Motor neuron (in vitro differentiated cells): ENCODE results near the gene CTSC. TPM values are rescaled to one million over a fixed set of nuclear protein-coding genes. Genes with fewer than 3 reads are reported as not detected.
"Not testable (repeated sequence)": the region's sequence is repeated elsewhere in the genome, so short reads cannot be mapped to it uniquely, and the experiment has no call there.

Experiments
- ATAC-seq, 8 experiments: fragments of 200-7000 bp; cut with Tn5 transposase; replicated peaks in 6 of 8; 2 replicates each; pipeline ENCODE4 v1.8.0; 2021; ENCODE audit warnings: mild to moderate bottlenecking in 8 of 8, moderate library complexity in 8 of 8
- H3K27ac ChIP-seq, 2 donors: fragments of 250-450 bp; sonication (Bioruptor Pico); 2 replicates each; pipeline ENCODE4 v1.9.0; 2021; ENCODE audit warnings: antibody characterized with exemption in 2 of 2, mild to moderate bottlenecking in 2 of 2, moderate library complexity in 1 of 2
- H3K4me1 ChIP-seq, 2 donors: fragments of 250-450 bp; sonication (Bioruptor Pico); replicated peaks in 1 of 2; 2 replicates each; pipeline ENCODE4 v1.6.1; 2021; ENCODE audit warnings: antibody characterized with exemption in 2 of 2, mild to moderate bottlenecking in 2 of 2, moderate library complexity in 1 of 2
- H3K4me3 ChIP-seq, 5 donors: fragments of 250-450 bp; sonication (Bioruptor Pico); 2 replicates each; pipeline ENCODE4 v1.9.0; 2021; ENCODE audit warnings: antibody characterized with exemption in 5 of 5, mild to moderate bottlenecking in 5 of 5, moderate library complexity in 4 of 5
- WGBS, 10 experiments: fragments of 450-650 bp; shearing (Covaris generic); methylation state at CpG; one replicate each; pipeline ENCODE4 v1.0.0; 2022; 5-methylcytosine and 5-hydroxymethylcytosine counted together
- in situ Hi-C, 9 experiments: fragments of 400-800 bp; cut with MboI; loops; one replicate each; pipeline ENCODE4 v1.15.0; 2021; ENCODE audit warnings: low sequenced_read_pairs in 9 of 9, low pct_unique_long_range_greater_than_20kb in 2 of 9; ENCODE audit not compliant: unreplicated experiment in 9 of 9
- total RNA-seq, 8 experiments: library from RNA; unstranded; fragments of 300-600 nt; gene quantifications; 2 replicates each; pipeline versions ENCODE4 v1.2.3 to v1.2.4, GENCODE V29; 2022

Gene CTSC
- total RNA-seq, 8 experiments from 2014 or later, result 7.2 to 199 (median 32.4) TPM

DNA sequence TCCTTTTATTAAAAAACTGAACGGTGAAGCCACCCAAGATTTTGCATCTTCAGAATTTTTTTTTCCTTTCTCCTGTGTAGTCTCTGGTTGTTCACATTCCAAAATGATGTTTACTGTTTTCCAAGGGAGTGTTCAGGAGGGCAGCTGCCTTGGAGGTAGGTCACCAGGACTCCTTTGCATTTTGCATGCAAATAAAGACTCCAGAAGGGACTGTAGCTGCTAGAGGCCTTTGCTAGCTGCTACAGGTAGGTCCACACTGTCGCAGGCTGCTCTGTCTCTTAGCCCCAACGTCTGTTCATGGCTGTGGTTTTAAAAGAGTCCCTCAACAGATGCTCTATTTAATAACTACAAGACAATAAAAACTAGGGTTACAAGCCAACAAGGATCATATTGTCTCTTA is 11.4 kb downstream of the CTSC start:
- H3K4me3 ChIP-seq, result no peak overlapping the region
- peaks cover 0 to 4% of the 10 kb centered on the region in 2 donors for H3K4me1 ChIP-seq
- H3K27ac ChIP-seq, result no peak overlapping the region
- in situ Hi-C loops, result no loop called here
- ATAC-seq, result peak in 3 of 8 experiments; percentile 25 to 79 (median 70)
- 22 to 100% (median 57%) methylated on average over 1 to 3 of the region's 3 CpGs for WGBS, 10 experiments

DNA sequence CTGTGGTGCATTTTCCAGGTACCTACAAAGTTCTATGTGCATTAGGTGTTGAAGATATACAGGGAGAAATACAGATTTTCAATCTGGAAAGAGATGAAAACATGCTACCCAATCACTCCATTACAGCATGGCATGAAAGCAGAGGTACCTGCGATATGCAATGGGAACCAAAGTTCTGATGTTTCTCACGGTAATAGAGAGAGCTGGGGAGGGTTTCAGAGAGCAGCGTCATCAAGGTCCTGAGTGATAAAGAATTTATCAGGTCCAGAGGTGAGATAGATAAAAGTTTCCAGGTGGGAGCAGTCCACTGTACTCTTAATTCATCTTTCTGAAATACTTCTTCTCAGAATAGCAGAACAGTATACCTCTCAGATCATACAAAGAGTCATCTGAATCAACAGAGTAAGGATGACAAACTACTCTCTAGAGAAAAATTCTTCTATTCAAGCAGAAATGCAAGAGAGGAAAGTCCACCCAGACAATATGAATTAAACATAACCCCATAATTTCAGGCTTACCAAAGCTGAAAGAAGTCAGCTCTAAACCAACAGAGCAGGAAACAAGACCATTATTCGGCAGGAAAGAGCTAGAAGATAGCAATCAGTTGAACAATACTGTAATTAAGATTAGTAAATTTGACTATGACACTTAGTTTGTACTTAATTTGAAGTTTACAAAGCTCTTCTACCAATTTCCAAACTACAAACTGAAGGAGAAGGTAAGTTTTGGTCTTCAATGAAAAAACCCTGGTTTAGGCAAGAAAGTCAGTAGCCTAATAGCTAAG is 12.8 kb downstream of the CTSC start:
- in situ Hi-C loops, result no loop called here
- H3K4me1 ChIP-seq, result peaks cover 0 to 4% of the 10 kb centered on the region in 2 donors
- WGBS, 10 experiments, result 84 to 100% (median 97%) methylated on average over 1 to 4 of the region's 4 CpGs
- ATAC-seq, result no peak
- H3K27ac ChIP-seq, result no peak overlapping the region
- H3K4me3 ChIP-seq, result no peak overlapping the region

DNA sequence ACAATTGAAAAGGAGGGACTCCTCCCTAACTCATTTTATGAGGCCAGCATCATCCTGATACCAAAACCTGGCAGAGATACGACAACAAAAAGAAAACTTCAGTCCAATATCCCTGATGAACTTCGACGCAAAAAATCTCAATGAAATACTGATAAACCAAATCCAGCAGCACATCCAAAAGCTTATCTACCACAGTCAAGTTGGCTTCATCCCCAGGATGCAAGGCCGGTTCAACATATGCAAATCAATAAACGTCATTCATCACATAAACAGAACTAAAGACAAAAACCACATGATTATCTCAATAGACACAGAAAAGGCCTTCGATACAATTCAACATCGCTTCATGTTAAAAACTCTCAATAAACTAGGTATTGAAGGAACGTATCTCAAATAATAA is 14.7 kb downstream of the CTSC start:
- H3K4me1 ChIP-seq, in situ Hi-C loops, H3K4me3 ChIP-seq, H3K27ac ChIP-seq, ATAC-seq: not testable (repeated sequence)
- WGBS, 10 experiments, result 87 to 100% (median 94%) methylated on average over 2 to 8 of the region's 8 CpGs

DNA sequence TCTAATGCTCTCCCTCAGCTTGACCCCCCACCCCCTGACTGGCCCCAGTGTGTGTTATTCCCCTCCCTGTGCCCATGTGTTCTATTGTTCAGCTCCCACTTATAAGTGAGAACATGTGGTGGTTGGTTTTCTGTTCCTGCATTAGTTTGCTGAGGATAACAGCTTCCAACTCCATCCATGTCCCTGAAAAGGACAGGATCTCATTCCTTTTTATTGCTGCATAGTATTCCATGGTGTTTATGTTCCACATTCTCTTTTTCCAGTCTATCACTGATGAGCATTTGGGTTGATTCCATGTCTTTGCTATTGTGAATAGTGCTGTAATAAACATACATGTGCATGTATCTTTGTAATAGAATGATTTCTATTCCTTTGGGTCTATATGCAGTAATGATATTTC is 16.1 kb downstream of the CTSC start:
- H3K27ac ChIP-seq, H3K4me1 ChIP-seq, ATAC-seq, H3K4me3 ChIP-seq, in situ Hi-C loops: not testable (repeated sequence)

DNA sequence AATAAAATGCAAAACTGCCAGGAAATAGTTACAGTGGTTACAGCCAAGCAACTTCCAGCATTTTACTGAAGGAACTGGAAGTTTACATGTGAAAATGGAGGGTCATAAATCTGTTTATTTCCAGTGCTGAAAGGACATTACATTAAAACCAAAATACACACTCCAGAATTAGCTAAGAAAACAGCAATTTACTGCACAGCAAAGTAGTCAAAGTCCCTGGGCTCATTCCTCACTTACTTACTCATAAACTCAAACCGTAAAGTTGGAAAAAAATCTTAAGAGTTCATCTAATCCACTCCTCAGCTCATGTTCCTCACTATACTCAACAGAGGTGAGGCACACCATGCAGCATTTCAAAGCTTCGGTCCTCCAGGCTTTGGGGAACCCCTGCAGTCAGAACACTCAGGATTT is 17.4 kb downstream of the CTSC start:
- peak in 3 of 8 experiments; percentile 81 to 90 (median 87) for ATAC-seq
- Histone ChIP-seq H3K27ac (no peak overlapping the region), H3K4me3 (no peak overlapping the region), H3K4me1 (no peaks in the 10 kb centered on the region)
- WGBS, 10 experiments, result 0 to 100% (median 71%) methylated on average over 1 to 2 of the region's 2 CpGs; no CpG with 5 or more reads in 1 of the 10 experiments
- in situ Hi-C loops, result no loop called here

DNA sequence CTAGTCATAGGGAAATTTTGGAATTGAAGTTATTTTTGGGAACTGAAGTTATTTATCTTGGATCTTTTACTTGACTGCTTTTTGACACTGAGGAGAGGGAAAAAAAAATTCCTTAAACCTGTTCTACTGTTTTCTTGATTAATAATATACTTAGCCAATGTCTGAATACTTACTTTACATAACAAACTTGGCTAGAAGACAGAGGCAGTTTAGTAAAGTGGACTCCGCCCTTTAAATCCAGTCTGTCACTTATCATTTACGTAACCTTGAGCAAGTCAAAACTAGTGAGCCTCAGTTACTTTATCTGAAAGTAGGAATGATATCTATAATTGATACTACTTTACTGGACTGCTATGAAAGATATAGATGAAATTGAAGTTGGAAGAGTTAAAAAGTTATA is 19.5 kb downstream of the CTSC start:
- 86 to 100% (median 97%) methylated on average over 1 to 2 of the region's 2 CpGs; no CpG with 5 or more reads in 2 of the 10 experiments for WGBS, 10 experiments
- H3K27ac ChIP-seq, result no peak overlapping the region
- no peak for ATAC-seq
- no peak overlapping the region for H3K4me3 ChIP-seq
- in situ Hi-C loops, result no loop called here
- H3K4me1 ChIP-seq, result no peaks in the 10 kb centered on the region

DNA sequence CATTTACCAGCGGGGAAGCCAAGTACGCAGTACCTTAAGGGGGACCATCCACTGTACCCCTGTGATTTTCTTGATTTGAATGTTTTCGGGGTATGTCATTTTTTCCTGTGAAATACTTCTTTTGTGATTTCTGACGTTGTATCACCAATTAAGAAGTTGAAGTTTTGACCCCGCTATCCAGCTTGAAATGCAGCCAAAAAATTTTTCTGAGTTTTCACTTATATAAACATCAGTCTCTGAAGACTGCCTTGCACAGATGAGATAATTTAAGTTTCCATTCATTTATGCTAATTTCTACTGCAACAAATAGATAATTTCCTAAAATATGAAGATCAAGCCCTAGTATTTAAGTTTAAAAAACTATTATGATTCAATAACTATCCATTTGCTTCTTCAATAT is 20.0 kb downstream of the CTSC start:
- 83 to 100% (median 98%) methylated on average over 2 to 5 of the region's 5 CpGs for WGBS, 10 experiments
- in situ Hi-C loops, result no loop called here
- Histone ChIP-seq H3K4me1 (no peaks in the 10 kb centered on the region), H3K27ac (no peak overlapping the region), H3K4me3 (no peak overlapping the region)
- no peak for ATAC-seq

DNA sequence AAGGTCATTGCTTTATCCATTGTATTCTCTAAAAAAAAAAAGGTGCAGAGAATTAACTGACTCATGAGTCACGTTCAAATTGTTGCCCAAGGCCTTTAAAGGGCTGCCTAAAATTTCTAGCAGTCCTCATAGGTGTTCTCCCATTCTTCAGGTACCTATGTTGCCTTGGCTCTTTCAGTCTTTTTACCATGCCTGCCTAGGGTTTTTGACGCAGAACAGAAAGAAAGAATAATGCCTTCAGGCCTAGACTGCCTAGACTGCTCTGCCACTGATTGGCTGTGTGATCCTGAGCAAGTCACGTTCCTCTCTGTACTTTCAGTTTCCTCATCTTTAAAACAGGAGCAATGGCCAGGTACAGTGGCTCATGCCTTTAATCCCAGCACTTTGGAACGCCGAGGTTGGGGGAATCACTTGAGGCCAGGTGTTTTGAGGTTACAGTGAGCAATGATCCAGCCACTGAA is 21.5 kb downstream of the CTSC start:
- in situ Hi-C loops, result no loop called here
- ATAC-seq, result no peak
- no peak overlapping the region for H3K4me3 ChIP-seq
- no peaks in the 10 kb centered on the region for H3K4me1 ChIP-seq
- H3K27ac ChIP-seq, result no peak overlapping the region
- 60 to 100% (median 83%) methylated on average over 2 to 5 of the region's 5 CpGs for WGBS, 10 experiments

DNA sequence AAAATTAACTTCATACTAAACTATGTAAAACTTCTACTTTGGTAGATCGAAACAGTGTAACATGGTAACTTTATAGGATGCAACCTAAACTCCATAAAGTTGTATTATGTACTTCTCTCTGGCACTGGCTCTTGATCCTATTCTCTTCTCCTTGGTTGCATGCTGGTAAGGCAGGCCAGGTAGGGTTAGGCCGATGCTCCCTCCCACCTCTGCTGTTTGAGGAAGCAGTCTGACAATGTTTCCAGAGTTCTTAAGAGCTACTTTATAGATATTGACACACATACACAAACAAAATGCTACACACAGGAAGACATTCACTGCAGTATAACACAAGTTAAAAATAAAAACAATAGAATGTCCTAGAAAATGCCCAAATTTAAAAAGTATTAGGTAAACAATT is 22.5 kb downstream of the CTSC start:
- no peak for ATAC-seq
- H3K4me3 ChIP-seq, result no peak overlapping the region
- no peak overlapping the region for H3K27ac ChIP-seq
- in situ Hi-C loops, result no loop called here
- no peaks in the 10 kb centered on the region for H3K4me1 ChIP-seq
- 57 to 100% (median 92%) methylated on average over 1 to 2 of the region's 2 CpGs; no CpG with 5 or more reads in 2 of the 10 experiments for WGBS, 10 experiments

DNA sequence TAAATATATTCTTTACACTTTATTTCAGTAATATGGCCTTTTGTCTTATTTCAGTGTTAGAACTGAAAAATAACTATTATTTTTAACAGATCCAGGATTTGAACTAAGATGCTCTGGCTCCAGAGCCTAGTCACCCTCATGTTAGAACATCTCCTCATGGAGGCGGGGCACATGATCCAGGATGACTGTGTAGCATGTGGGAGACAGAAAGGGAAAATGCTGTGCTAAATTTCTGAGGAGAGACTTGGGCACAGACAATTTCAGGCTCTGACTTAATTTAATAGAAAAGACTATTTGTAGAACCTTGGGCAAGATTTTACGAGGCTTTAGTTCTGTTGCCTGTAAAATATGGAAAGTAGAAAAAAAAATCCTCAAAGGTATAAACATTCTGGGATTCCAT is 24.1 kb downstream of the CTSC start:
- H3K27ac ChIP-seq, result no peak overlapping the region
- 83 to 100% (median 100%) methylated on average over 1 to 2 of the region's 2 CpGs; no CpG with 5 or more reads in 2 of the 10 experiments for WGBS, 10 experiments
- in situ Hi-C loops, result no loop called here
- no peaks in the 10 kb centered on the region for H3K4me1 ChIP-seq
- H3K4me3 ChIP-seq, result no peak overlapping the region
- ATAC-seq, result peak in 1 of 8 experiments; percentile 47

DNA sequence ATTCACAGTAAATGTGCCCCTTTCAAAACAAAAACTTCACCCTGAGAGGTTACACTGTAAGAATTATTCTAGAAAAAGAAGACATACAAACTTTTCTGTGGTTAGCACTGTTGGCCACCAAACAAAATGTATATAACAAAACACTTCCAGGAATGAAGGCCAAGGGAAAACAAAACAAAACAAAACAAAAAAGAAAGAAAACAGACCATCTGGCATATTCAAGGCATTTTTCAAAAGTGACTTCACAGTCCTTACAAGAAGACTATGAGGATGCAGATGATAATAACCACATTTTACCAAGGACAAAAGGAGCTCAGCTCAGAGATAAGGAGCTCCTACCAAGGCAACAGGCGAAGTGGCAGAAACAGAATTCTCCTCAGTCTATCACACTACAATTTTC is 24.9 kb downstream of the CTSC start:
- WGBS, 10 experiments, result 0% methylated on average over 1 of the region's 1 CpG; no CpG with 5 or more reads in 8 of the 10 experiments
- Histone ChIP-seq H3K4me3 (no peak overlapping the region), H3K27ac (no peak overlapping the region), H3K4me1 (peaks cover 0 to 3% of the 10 kb centered on the region in 2 donors)
- in situ Hi-C loops, result no loop called here
- peak in 3 of 8 experiments; percentile 19 to 86 (median 69) for ATAC-seq

DNA sequence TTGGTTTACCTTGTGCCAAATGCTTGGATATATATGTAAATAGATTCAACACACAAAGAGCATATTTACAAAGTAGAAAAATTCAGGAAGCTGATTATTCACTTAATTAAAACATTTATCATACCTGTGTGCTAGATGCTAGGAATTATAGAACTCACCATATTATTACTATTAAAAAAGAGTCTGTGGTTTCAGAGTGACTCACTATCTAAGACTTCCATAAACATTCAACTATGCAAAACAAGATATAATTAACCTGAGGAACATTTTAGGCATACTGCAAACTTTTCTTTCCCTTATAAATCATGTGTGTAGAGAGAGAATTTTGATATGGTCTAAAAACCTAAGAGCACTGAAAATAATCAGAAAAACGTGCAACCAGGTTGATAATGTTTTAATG is 27.3 kb downstream of the CTSC start:
- no peak overlapping the region for H3K4me3 ChIP-seq
- WGBS, 10 experiments, result 0 to 90% (median 83%) methylated on average over 1 of the region's 1 CpG; no CpG with 5 or more reads in 1 of the 10 experiments
- no peak overlapping the region for H3K27ac ChIP-seq
- peak in 3 of 8 experiments; percentile 63 to 69 (median 63) for ATAC-seq
- peaks cover 0 to 3% of the 10 kb centered on the region in 2 donors for H3K4me1 ChIP-seq
- in situ Hi-C loops, result no loop called here

DNA sequence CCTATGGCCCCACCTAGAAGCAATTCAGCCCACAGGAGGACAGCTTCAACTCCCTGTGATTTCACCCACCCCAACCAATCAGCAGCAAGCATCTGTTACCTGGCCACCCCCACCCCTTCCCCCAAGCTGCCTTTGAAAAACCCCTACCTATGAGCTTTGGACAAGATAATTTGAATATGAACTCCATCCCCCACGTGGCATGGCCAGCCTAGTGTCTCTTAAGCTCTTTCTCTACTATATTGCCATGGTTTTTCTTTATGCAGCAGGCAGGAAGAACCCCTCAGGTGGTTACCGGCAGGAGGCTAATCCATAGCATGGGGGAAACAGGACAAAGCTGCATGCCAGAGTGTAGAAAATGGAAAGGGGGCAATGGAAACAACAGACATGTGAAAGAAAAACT is 29.0 kb downstream of the CTSC start:
- Histone ChIP-seq H3K4me1 (peaks cover 0 to 3% of the 10 kb centered on the region in 2 donors), H3K4me3 (no peak overlapping the region), H3K27ac (no peak overlapping the region)
- WGBS, 10 experiments, result 0 to 100% (median 43%) methylated on average over 1 to 2 of the region's 2 CpGs; no CpG with 5 or more reads in 5 of the 10 experiments
- ATAC-seq, result no peak
- in situ Hi-C loops, result no loop called here
